HG03060 (cell line): ENCODE measurements around the gene LLGL2.
"Not testable (repeated sequence)": the region's sequence is repeated elsewhere in the genome, so short reads cannot be mapped to it uniquely, and the experiment has no call there.

Source experiments
- ATAC-seq: cut with Tn5 transposase; IDR thresholded peaks from one replicate; pipeline ENCODE4 v1.9.1; 2021; ENCODE audit warnings: low read depth, moderate number of reproducible peaks; ENCODE audit not compliant: unreplicated experiment

The LLGL2 gene

DNA sequence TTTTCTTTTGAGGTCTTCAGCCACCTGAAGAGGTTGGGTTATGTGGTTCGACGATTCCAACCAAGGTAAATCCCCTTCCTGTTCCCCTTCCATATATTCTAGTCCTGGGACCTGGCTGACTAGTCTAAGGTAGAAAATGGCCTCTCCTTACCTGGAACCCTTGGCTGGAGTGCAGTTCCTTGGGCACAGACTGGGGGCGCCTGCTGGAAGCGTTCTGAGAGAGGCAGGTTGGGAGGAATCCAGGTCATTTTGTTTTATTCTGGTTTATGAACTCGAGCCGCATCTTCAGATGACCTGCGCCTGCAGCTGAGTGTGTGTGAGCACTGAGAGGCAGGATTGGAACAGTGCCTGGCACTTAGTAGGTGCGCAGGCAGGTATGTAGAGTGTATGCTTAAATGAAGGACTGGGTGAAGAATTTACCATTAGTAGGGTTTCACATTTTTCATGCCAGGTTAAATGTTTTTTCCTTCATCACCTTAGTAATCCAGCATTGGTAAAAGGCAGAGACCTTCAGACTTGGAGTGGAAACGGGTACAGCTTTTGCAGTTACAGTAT is 6.4 kb upstream of the LLGL2 start:
- ATAC-seq: no peak

DNA sequence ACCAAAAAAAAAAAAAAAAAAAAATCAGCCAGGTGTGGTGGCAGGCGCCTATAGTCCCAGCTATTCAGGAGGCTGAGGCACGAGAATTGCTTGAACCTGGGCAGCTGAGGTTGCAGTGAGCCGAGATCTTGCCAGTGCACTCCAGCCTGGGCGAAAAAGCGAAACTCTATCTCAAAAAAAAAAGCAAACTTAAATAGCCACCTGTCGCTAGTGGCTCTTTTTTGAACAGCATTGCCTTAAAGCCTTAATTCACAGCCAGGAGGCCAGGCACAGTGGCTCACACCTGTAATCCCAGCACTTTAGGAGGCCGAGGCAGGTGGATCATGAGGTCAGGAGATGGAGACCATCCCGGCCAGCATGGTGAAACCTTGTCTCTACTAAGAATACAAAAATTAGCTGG is 5.1 kb upstream of the LLGL2 start:
- ATAC-seq: not testable (repeated sequence)

DNA sequence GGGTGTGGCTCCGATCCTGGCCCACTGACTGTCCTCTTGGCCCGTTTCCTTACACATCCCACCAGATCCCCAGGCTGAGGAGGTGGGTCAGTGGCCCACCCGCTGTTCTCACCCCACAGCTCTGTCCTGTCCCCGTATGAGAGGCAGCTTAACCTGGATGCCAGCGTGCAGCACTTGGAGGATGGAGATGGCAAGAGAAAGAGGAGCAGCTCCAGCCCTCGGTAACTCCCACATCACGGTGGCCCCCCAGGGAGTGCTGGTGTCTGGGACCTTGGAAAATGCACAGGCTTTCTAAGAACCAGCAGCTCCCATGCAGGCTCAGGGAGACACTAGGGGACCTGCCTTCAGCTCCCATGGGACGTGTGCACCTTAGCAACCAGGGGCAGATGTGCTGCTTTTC is 4.2 kb upstream of the LLGL2 start:
- no peak for ATAC-seq

DNA sequence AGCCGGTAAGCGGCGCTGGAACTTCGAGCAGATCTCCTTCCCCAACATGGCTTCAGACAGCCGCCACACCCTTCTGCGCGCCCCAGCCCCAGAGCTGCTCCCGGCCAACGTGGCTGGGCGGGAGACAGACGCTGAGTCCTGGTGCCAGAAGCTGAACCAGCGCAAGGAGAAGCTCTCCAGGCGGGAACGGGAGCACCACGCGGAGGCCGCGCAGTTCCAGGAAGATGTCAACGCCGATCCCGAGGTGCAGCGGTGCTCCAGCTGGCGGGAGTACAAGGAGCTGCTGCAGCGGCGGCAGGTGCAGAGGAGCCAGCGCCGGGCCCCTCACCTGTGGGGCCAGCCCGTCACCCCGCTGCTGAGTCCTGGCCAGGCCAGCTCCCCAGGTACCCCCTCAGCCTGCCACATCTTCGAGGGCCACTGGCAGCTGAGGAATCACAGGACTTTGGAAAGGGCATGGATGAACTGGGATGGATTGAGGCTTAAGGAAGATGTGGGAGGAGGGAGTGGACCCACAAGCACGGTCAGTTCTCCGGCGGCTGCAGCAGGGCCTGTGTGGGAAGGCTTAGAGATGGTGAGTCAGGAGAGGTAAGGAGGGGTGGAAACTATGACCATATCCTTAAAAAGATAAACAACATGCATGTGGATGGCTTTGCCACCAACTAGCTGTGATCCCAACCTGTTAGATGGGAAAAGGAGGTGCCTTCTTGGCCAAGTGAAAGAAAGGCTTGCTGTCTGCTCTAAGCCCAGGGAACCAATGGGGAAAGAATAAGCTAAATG is 3.4 kb upstream of the LLGL2 start:
- no peak for ATAC-seq

DNA sequence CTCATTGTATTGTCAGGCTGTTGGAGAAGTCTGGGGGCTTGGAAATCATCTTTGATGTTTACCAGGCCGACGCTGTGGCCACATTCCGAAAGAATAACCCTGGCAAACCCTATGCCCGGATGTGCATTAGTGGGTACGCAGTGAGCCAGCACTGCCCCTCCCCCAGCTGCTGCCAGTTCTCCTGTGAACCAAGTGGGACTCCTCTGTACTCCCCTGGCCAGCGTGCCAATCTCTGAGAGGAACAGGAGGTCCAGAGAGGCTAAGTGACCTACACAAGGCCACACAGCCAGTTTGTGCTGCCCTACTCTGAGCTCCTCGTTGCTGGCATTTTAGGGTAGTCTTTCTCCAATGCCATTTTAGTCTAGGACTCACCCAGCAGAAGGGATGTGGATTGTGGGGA is 1.9 kb upstream of the LLGL2 start:
- no peak for ATAC-seq

DNA sequence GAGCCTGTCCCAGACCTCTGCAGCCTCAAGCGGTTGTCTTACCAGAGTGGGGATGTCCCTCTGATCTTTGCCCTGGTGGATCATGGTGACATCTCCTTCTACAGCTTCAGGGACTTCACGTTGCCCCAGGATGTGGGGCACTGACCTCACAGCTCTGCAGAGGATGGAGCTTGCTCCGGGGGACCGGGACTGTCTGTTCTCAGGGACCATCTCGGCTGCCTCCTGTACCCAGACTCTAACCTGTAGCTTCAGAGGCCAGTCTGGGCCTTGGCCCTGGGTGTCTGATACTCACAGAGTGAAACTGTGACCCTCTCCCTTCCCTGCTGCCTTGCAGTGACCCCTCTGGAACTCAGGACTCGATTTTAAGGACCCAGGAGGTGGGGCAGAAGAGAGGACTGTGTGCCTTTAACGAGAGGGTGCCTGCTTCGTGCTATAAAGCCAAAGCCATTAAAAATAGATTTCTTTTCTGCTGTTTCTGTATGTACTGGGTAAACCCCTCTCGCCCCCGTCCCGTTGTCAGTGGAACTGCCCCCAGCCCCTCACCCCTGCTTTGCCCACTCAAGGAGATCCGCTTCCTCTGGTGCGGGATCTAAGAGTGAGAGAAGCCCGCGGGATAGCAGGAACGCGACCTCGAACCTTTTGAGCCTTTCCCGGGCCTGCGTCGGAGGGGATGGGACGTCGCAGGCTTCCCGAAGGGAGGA is 1.1 kb upstream of the LLGL2 start:
- ATAC-seq: no peak

DNA sequence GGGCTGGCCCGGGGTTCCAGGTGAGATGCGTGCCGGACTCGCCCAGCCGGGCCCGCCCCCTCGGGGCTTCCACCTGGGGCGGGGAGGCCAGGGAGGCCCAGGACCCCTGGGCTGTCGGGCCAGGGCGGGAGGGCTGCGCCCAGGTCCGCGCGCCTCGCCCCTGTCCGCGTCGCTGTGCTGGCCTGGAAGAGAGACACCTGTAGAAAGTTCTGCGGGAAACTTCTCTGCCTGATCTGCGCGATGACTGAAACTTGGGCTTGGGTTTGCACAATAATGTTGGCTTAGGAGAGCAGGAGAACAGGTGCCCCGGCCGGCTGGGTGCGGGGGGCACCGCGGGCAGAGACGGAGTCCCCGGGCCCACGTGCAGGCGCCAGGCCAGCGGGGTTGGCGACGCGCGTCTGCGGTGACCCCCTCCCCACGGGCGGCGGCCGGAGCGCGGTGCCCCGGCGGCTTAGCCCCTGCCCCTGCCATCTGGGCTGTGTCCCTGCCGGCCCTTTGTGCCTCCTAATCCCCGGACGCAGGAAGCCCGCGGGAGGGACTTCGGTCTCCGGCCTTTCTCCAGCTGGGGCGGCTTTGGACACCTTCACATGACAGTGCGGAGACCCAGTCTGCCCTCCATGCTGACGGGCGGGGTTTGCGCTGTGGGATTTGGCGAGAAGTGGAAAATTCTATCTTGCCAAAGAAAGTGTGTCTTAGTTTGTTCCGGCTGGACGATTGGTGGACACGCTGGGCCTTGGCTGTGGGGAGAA is 483 bp downstream of the LLGL2 start:
- no peak for ATAC-seq

GRCh38 chr17:75526555-75527270 is 1.2 kb downstream of the LLGL2 start:
- no peak for ATAC-seq

- ATAC-seq: no peak
These were observed 5.6 kb downstream of the LLGL2 start for GRCh38 chr17:75530837-75531720.

GRCh38 chr17:75531721-75532072 is 6.2 kb downstream of the LLGL2 start:
- ATAC-seq: no peak

DNA sequence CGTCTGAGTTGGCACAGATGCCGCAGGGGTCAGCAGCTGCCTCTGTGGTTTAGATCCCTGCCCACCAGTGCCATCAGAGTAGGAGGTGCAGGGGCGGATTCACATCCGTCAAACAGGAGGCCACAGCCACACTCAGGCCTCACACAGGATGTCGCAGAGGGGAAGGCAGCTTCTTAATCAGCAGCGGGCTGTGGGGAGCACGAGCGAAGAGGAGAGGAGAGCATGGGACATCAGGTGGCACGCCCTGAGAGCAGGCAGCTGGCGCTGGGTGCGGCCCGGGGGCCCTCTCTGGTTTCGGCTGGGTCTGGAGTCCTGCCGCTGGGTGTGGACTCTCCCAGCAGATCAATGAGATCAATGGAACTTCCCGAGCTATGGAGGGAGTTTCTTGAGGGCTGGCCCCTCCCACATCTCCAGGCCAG is 9.6 kb downstream of the LLGL2 start:
- ATAC-seq: no peak

GRCh38 chr17:75535871-75536270 is 10.4 kb downstream of the LLGL2 start:
- no peak for ATAC-seq

DNA sequence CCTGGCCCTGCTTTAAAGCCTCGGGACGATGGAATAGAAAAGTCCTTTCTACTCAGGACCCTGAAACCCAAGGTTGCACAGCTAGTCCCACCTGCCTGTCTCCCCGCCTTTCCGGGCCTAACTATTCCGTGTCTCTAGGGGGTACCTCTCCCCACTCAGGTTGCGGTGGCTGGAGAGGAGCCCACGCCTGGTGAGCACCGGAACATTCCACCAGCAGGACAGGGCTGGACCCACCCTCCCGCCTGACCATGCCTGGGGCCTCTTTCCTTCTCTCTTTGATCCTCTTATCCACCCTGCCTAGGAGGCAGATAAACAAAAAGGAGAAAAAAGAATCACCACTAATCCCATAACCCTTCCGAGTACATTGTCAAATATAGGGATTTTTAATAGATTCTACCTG is 10.9 kb downstream of the LLGL2 start:
- ATAC-seq: no peak

DNA sequence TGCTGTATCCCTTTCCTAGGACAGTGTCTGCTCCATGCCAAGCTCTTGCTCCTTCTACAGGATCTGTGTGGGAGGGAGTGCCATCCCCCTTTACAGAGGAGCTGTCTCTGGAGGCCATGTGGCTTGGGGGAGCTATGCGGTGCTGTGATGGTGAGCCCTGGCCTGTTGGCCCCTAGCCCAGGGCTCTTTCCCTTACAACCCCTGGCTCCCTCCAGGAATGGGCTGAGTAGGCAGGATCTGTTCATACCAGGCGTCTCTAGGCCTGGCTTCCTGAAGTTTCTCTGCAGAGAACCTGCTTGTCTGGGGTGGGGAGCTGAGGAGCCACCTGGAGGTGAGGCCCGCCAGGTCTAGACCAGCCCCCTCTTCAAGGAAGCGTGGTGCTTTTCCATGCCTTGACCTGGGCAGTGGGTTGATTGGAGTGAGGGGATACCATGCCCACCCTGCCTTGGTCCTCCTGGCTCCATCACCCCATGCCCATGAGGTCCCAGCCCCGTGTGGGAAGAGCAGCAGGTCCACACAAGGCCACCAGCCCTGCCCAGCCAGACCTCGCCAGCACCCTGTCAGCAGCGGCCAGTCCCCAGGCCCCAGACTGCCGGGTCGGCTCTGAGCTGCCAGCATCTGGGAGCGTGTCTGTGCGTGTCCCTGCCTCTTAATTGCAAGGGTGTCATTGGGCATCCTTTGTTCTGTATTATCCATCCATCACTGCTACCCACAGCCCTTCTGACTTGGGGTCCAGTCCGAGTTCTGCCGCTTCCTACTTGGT is 14.7 kb downstream of the LLGL2 start:
- ATAC-seq: no peak

- ATAC-seq: no peak
These were observed 15.5 kb downstream of the LLGL2 start for GRCh38 chr17:75540923-75541503.

GRCh38 chr17:75542229-75542628 is 16.7 kb downstream of the LLGL2 start:
- ATAC-seq: no peak

GRCh38 chr17:75542728-75543336 is 17.3 kb downstream of the LLGL2 start:
- no peak for ATAC-seq

DNA sequence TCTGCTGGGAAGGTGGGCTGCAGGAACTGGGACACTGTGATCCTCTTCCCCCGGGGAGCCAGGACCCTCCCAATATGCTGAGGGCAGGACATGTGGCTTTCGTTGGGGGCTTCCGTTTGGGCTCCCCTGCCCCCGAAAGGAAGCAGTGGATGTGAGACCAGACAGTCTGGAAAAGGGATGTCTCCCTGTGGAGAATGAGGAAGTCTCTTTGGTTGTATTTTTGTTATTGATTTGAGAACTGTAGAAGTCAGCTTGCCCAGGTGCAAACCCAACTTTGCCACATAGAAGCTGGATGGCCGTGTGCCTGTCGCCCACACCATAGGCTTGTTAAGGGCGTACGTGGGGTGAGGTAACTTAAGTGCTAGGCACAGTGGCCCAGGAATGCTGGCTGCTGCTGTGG is 18.8 kb downstream of the LLGL2 start:
- no peak for ATAC-seq
